Ascending aorta (tissue), 2 donors: ENCODE results near the gene ADAMTS6. TPM values are rescaled to one million over a fixed set of nuclear protein-coding genes. Genes with fewer than 3 reads are reported as not detected.

Experiments
- DNase-seq, 2 donors: peaks; one replicate each; pipeline ENCODE4 v3.0.0-alpha.2; 2019; ENCODE audit warnings: low spot score in 2 of 2
- H3K27ac ChIP-seq, 2 donors: fragments of 200-600 bp; sonication (generic); one replicate each; pipeline ENCODE4 v1.5.1; 2016 to 2017; ENCODE audit warnings: mild to moderate bottlenecking in 1 of 2
- H3K27me3 ChIP-seq: fragments of 200-600 bp; sonication (generic); one replicate; pipeline ENCODE4 v1.5.1; 2017
- H3K36me3 ChIP-seq, 2 donors: fragments of 200-600 bp; sonication (generic); one replicate each; pipeline ENCODE4 v1.5.1; 2016
- H3K4me1 ChIP-seq, 2 donors: fragments of 200-600 bp; sonication (generic); one replicate each; pipeline ENCODE4 v1.5.1; 2016 to 2017; ENCODE audit warnings: mild to moderate bottlenecking in 1 of 2
- H3K4me3 ChIP-seq, 2 donors: fragments of 200-600 bp; sonication (generic); one replicate each; pipeline ENCODE4 v1.5.1; 2016 to 2017; ENCODE audit warnings: mild to moderate bottlenecking in 1 of 2
- H3K9me3 ChIP-seq, 2 donors: fragments of 200-600 bp; sonication (generic); one replicate each; pipeline ENCODE4 v1.5.1; 2016
- intact Hi-C: fragments of 100-400 bp; cut with DNase I; formaldehyde crosslinking; loops from one replicate; pipeline ENCODE4 v1.15.1; 2023
- total RNA-seq: library from RNA; depleted of rRNA; stranded (reverse); fragments of >200 nt; gene quantifications from one replicate; pipeline ENCODE4 v1.1.0, GENCODE V29; 2016
- TF ChIP-seq, protein P1 (sequence below), 3 experiments: fragments of 200-600 bp in 2 of 3; fragments of 450-650 bp in 1 of 3; sonication (generic) in 2 of 3; IDR thresholded peaks; one replicate each; pipeline ENCODE4 v1.5.1; 2016 to 2019; ENCODE audit warnings: antibody characterized with exemption in 3 of 3, mild to moderate bottlenecking in 1 of 3, moderate library complexity in 1 of 3

Gene ADAMTS6
- total RNA-seq, 1 donor from 2014 or later, result 8.9 TPM

DNA sequence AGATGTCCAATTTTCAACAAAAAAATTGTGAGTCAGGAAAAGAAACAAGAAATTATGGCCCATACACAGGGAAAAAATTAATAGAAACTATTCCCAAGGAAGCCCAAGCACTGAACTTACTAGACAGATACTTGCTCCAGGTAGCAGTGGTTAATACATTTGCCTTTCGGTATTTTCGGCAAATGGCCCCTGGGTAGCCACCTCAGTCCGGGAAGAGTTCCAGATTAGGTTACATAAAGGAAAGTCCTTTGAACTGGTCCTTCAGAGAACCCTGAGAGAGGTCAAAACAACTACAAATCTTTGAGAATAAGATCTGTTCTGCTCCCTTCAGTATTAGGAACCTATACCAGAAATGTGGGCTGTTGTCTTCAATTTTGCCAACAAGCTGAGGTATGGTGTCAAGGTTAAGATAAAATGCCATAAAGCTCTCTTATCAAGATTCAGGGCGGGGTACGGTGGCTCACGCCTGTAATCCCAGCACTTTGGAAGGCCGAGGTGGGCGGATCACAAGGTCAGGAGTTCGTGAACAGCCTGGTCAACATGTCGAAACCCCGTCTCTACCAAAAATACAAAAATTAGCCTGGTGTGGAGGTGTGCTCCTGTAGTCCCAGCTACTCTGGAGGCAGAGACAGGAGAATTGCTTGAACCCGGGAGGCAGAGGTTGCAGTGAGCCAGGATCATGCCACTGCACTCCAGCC is 369.6 kb downstream of the ADAMTS6 start:
- intact Hi-C loops, result no loop called here
- Histone ChIP-seq H3K4me3 (no peak overlapping the region), H3K9me3 (peaks cover 0 to under 1% of the 10 kb centered on the region in 2 donors), H3K36me3 (no peaks in the 10 kb centered on the region), H3K27me3 (no peaks in the 10 kb centered on the region), H3K4me1 (no peaks in the 10 kb centered on the region), H3K27ac (no peak overlapping the region)
- no peak for DNase-seq
- TF ChIP-seq, protein P1, sequence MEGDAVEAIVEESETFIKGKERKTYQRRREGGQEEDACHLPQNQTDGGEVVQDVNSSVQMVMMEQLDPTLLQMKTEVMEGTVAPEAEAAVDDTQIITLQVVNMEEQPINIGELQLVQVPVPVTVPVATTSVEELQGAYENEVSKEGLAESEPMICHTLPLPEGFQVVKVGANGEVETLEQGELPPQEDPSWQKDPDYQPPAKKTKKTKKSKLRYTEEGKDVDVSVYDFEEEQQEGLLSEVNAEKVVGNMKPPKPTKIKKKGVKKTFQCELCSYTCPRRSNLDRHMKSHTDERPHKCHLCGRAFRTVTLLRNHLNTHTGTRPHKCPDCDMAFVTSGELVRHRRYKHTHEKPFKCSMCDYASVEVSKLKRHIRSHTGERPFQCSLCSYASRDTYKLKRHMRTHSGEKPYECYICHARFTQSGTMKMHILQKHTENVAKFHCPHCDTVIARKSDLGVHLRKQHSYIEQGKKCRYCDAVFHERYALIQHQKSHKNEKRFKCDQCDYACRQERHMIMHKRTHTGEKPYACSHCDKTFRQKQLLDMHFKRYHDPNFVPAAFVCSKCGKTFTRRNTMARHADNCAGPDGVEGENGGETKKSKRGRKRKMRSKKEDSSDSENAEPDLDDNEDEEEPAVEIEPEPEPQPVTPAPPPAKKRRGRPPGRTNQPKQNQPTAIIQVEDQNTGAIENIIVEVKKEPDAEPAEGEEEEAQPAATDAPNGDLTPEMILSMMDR (IDR thresholded peaks at IDR 0.05), result no peak

GRCh38 chr5:65108786-65109743 is 372.7 kb downstream of the ADAMTS6 start:
- TF ChIP-seq, protein P1 (IDR thresholded peaks at IDR 0.05), result no peak
- no peak overlapping the region for H3K4me3 ChIP-seq
- H3K27ac ChIP-seq, result no peak overlapping the region
- no peak for DNase-seq
- no peaks in the 10 kb centered on the region for H3K27me3 ChIP-seq
- intact Hi-C loops, result loop anchor here (10.0 kb wide), 2 partner anchors 86 to 256 kb away; no protein-coding TSS in a partner anchor
- no peaks in the 10 kb centered on the region for H3K9me3 ChIP-seq
- no peaks in the 10 kb centered on the region for H3K36me3 ChIP-seq
- H3K4me1 ChIP-seq, result no peaks in the 10 kb centered on the region

DNA sequence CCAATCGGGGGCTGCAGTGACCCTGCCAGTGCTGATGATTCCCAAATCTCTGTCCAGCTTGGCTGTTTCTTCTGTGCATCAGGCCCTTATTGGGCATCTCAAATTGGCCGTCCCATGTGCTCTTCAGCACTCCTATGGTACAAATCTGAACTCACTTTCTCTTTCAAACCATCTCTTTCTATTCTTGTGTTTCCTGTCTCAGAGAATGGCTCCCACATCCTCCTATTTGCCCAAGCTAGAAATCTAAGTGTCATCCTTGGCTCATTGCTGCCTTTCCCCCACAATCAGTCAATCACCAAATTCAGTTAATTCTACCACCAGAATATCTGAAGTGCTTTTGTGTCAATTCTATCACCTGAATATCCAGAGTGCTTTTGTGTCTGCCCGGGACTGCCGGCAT is 376.4 kb downstream of the ADAMTS6 start:
- H3K4me1 ChIP-seq, result peaks cover 0 to 3% of the 10 kb centered on the region in 2 donors
- no peaks in the 10 kb centered on the region for H3K9me3 ChIP-seq
- H3K36me3 ChIP-seq, result no peaks in the 10 kb centered on the region
- TF ChIP-seq, protein P1 (IDR thresholded peaks at IDR 0.05), result no peak
- intact Hi-C loops, result loop anchor here (10.0 kb wide), 2 partner anchors 90 to 260 kb away; no protein-coding TSS in a partner anchor
- H3K27ac ChIP-seq, result no peak overlapping the region
- H3K27me3 ChIP-seq, result no peaks in the 10 kb centered on the region
- no peak for DNase-seq
- no peak overlapping the region for H3K4me3 ChIP-seq

DNA sequence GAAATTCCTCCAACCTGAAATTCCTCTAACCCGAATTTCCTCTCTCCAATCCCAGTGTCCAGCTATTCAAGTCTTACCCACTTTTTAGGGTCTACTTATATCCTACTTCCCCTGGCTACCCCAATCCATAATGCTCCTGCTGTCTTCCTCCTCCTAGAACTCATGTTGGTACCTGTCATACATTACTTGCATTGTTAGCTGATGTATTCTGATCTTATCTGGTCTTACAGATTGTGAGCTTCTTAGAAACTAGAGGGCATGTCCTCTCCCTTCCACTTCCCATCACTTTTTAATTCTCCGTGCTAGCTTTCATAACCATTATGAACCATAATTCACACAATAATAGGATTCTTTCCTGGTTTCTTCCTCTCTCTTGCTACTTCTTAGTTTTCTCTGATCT is 376.9 kb downstream of the ADAMTS6 start:
- H3K9me3 ChIP-seq, result no peaks in the 10 kb centered on the region
- DNase-seq, result no peak
- TF ChIP-seq, protein P1 (IDR thresholded peaks at IDR 0.05), result no peak
- no peaks in the 10 kb centered on the region for H3K36me3 ChIP-seq
- H3K27me3 ChIP-seq, result no peaks in the 10 kb centered on the region
- H3K27ac ChIP-seq, result no peak overlapping the region
- no peak overlapping the region for H3K4me3 ChIP-seq
- intact Hi-C loops, result loop anchor here (5.0 to 10.0 kb wide), 4 partner anchors 90 to 260 kb away; no protein-coding TSS in a partner anchor
- peaks cover 0 to 3% of the 10 kb centered on the region in 2 donors for H3K4me1 ChIP-seq

DNA sequence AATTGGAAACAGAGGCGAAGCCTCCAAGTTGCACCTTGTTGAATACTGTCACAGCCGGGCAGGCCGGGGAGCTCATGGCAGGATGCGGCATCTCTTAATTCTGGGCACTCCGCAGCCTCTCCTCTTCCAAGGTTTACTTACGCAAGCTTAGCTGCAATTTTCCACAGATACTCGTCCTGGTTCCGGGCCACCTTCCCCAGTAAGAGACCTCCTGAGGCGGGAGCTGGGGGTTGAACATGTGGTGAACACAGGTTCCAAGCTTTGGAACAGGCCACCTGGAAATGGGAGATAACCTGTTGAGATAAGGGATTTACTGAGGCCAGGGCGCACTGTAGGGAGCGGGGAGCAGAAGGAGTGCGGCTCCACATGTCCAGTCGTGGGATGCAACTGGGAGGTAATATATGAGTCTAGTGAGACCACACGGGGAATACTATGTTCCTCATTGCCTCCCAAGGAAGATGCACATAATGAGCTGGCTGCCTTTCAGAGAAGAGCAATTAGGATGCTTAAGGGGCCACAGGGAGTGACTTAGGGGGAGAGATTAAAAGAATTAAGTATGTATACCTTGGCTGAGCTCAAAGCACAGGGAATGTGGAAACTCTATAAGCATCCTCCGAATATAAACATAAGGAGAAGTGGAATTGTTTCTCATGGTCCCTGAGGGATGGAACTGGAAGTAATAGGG is 377.8 kb downstream of the ADAMTS6 start:
- intact Hi-C loops, result loop anchor here (2.0 to 10.0 kb wide), 5 partner anchors 69 to 261 kb away; no protein-coding TSS in a partner anchor
- no peak for DNase-seq
- Histone ChIP-seq H3K36me3 (no peaks in the 10 kb centered on the region), H3K27me3 (no peaks in the 10 kb centered on the region), H3K27ac (no peak overlapping the region), H3K4me3 (no peak overlapping the region), H3K9me3 (no peaks in the 10 kb centered on the region), H3K4me1 (peaks cover 0 to 3% of the 10 kb centered on the region in 2 donors)
- TF ChIP-seq, protein P1 (IDR thresholded peaks at IDR 0.05), result no peak
